ENCODE measurements around the gene PLCXD1.

PLCXD1 gene

DNA sequence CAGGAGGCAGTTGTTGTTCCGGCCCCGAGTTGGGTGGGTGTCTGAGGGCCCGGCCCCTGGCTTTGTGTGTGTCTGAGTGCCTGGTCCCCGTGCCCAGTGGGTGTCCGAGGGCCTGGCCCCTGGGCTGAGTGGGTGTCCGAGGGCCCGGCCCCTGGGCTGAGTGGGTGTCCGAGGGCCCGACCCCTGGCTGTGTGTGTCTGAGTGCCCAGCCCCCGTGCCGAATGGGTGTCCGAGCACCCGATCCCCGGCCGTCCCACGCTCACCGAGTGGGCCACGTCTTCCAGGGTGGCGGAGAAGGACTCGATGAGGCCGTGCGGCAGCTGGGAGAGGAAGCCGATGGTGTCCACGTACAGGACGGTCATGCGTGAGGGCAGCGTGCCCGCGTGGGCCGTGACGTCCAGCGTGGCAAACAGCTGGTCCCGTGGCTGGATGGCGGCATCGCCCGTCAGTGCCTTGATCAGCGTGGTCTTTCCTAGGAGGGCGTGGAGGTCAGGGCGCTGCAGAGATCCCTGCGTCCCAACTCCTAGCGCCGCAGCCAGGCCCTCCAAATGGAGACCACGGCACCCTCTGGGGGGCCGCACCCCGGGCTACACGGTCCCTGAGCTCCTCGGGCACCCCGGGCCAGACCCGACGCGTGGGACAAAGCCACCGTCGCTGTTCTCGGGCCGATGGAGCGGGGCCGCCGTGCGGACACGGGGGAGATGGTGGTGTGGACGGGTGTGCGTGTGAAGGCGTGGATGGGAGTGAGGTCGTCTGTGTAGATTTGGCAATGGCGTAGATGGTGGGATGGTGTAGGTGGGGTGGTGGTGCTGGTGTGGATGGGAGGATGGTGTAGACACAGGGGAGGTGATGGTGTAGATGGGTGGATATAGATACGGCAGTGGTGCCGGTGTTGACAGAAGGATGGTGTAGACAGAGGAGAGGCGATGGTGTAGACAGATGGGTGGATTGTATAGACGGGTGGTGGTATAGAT lies 30.3 kb downstream of the PLCXD1 start:
- TF ChIP-seq, protein P1, sequence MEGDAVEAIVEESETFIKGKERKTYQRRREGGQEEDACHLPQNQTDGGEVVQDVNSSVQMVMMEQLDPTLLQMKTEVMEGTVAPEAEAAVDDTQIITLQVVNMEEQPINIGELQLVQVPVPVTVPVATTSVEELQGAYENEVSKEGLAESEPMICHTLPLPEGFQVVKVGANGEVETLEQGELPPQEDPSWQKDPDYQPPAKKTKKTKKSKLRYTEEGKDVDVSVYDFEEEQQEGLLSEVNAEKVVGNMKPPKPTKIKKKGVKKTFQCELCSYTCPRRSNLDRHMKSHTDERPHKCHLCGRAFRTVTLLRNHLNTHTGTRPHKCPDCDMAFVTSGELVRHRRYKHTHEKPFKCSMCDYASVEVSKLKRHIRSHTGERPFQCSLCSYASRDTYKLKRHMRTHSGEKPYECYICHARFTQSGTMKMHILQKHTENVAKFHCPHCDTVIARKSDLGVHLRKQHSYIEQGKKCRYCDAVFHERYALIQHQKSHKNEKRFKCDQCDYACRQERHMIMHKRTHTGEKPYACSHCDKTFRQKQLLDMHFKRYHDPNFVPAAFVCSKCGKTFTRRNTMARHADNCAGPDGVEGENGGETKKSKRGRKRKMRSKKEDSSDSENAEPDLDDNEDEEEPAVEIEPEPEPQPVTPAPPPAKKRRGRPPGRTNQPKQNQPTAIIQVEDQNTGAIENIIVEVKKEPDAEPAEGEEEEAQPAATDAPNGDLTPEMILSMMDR (IDR thresholded peaks at IDR 0.05; ENCODE audit: unreplicated experiment in 3 of 3), result no peak
- Mint-ChIP-seq H3K36me3 (ENCODE audit: low read depth) (peaks cover 56% of the 10 kb centered on the region), H3K4me1 (no peaks in the 10 kb centered on the region), H3K9me3 (no peaks in the 10 kb centered on the region), H3K27ac (no peak overlapping the region), H3K27me3 (ENCODE audit: low read depth) (no peaks in the 10 kb centered on the region), H3K4me3 (no peak overlapping the region)

DNA sequence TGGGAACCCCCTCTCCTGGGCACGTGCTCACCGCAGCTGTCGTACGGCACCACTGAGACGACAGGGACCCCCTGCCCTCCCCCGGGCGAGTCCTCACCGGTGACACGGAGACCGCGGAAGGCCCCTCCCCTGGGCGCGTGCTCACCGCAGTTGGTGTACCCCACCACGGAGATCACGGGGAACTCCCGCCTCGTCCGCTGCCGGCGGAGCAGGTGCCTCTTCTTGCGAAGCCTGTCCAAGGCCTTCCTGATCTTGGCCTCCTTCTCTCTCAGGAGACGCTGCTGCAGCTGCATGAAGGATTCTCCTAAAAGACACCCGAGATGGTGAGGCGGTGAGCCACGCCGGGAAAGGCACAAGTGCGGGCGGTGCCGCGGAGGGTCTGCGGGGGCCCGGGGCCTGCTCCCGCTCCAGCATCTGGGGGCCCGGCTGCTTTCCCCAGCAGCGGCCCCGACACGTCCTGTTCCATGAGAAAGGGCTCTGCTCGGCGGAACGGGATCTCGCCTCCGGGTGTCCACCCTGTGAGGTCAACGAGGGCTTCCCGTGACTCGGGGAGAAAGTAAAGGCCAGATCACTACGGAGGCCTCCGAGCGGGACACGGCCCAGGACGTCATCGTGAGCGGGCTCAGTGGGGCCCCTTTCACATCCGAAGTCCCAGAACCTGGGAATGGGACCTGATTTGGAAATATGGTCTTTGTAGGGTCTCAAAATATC lies 31.6 kb downstream of the PLCXD1 start:
- TF ChIP-seq, protein P1 (IDR thresholded peaks at IDR 0.05; ENCODE audit: unreplicated experiment in 3 of 3), result no peak
- Mint-ChIP-seq H3K4me1 (no peaks in the 10 kb centered on the region), H3K27ac (no peak overlapping the region), H3K9me3 (no peaks in the 10 kb centered on the region), H3K27me3 (ENCODE audit: low read depth) (no peaks in the 10 kb centered on the region), H3K4me3 (no peak overlapping the region), H3K36me3 (ENCODE audit: low read depth) (peaks cover 48% of the 10 kb centered on the region)

DNA sequence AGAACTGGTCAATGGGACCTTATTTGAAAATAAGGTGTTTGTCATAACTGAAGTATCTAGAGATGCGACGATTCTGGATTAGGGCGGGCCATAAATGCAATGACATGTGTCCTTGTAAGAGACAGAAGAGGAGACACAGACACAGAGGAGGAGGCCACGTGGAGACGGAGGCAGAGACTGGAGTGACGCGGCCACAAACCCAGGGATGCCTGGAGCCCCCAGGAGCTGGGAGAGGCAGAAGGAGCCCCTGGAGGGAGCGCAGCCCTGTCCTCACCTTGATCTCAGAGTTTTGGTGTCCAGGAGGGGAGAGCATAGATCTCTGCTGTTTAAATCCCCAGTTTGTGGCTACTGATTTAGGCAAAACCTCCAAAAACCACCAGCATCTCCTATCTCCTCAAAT lies 32.4 kb downstream of the PLCXD1 start:
- Mint-ChIP-seq H3K4me3 (peak overlapping the region in 1 of 3 experiments; percentile 13), H3K27me3 (ENCODE audit: low read depth) (no peaks in the 10 kb centered on the region), H3K27ac (no peak overlapping the region), H3K36me3 (ENCODE audit: low read depth) (peaks cover 41% of the 10 kb centered on the region), H3K4me1 (no peaks in the 10 kb centered on the region), H3K9me3 (no peaks in the 10 kb centered on the region)
- TF ChIP-seq, protein P1 (IDR thresholded peaks at IDR 0.05; ENCODE audit: unreplicated experiment in 3 of 3), result no peak

DNA sequence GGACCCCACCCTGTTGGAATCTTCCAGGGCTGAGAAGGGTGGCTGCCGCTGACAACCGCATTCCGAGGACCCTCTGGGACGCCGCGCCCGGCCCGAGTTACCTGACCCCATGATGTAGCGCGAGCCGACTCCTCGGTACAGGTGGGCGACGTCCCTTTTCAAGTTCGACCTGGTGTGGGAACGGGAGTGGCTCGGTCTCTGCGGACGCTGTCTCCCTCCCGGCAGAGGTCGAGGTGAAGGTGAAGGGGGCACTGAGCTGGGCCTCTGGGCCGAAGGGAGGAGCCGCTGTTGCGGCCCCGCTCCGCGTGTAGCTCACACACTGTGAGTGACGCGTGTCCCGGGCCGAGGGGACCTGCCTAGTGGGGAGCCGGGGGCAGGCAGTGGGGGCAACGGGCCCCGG lies 32.9 kb downstream of the PLCXD1 start:
- Mint-ChIP-seq H3K27ac (no peak overlapping the region), H3K36me3 (ENCODE audit: low read depth) (peaks cover 40% of the 10 kb centered on the region), H3K4me3 (no peak overlapping the region), H3K9me3 (no peaks in the 10 kb centered on the region), H3K4me1 (no peaks in the 10 kb centered on the region), H3K27me3 (ENCODE audit: low read depth) (no peaks in the 10 kb centered on the region)
- TF ChIP-seq, protein P1 (IDR thresholded peaks at IDR 0.05; ENCODE audit: unreplicated experiment in 3 of 3), result no peak

DNA sequence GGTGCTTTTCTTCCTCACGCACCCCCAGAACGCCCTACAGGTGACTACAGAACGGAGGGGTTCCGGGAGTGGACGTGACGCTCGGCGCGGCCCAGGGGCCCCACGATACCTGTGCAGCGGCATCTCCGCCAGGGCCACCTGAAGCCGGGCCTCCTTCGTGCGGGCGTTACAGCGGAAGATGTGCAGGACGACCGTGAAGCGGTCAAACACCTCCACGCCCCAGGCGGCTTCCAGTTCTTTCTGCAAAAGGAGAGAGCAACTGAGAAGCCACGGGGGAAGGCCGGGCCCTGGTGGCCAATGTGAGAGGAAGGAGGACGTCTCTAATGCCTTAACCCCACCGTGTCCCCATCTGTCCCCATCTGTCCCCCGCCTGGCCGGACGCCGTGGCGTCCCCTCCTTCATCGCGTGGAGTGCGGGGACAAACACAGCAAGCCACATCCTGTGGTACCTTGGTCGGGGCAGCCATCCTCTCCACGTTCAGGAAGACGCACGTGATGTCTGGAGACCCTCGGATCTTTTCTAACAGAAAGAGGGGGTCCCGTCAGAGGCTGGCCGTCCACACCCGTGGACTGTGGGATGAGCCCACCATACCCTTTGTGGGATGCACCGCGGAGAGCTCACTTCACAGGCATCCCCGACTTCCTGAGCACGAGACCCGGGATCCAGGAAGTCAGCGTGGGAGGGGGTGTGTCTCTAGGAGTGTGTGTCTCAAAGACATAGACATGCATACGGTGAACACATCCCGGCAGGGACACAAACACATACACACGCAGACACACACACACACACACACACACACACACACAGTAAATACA lies 33.8 kb downstream of the PLCXD1 start:
- Mint-ChIP-seq H3K9me3 (no peaks in the 10 kb centered on the region), H3K27me3 (ENCODE audit: low read depth) (no peaks in the 10 kb centered on the region), H3K27ac (no peak overlapping the region), H3K4me3 (no peak overlapping the region), H3K4me1 (no peaks in the 10 kb centered on the region), H3K36me3 (ENCODE audit: low read depth) (peaks cover 34% of the 10 kb centered on the region)
- TF ChIP-seq, protein P1 (IDR thresholded peaks at IDR 0.05; ENCODE audit: unreplicated experiment in 3 of 3), result no peak

Data from nephron (organoid).